ENCODE measurements around the gene PLCL1.

PLCL1 gene

DNA sequence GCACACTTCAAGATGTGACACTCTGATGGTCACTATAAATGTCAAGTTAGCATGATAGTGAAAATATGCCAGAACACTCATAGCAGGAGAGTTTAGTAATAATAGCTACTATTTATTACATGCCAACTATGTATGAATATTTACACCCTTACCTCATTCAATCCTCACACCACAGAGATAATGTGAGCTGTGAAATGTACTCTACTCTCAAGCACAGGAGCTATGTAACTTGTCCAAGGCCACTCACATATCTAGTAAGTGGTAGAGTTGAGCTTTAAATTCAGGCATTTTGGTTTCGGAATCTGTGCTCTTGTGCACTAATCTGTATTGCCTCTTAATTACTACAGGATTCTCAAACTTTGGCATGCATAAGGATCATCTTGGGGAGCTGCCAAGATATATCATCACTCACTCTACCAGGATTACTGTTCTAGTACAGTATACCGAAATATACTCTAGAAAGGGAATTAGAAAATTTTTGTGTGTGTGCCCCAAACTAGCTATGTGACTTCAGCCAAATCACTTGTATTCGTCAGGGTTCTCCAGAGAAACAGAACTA lies 154.3 kb downstream of the PLCL1 start (continued):
- TF ChIP-seq POU6F1 (CRISPR knock-in tag; IDR thresholded peaks at IDR 0.05; ENCODE audit: borderline replicate concordance, low read depth) (no peak), ZFP30 (CRISPR knock-in tag; IDR thresholded peaks at IDR 0.05) (no peak), ZNF8 (CRISPR knock-in tag; IDR thresholded peaks at IDR 0.05) (no peak), ARNTL (CRISPR knock-in tag; IDR thresholded peaks at IDR 0.05; ENCODE audit: borderline replicate concordance, low read depth) (no peak), OSR1 (CRISPR knock-in tag; IDR thresholded peaks at IDR 0.05) (no peak), ZNF565 (CRISPR knock-in tag; conservative IDR thresholded peaks at IDR 0.05; ENCODE audit: low read depth) (no peak), CSDC2 (CRISPR knock-in tag; IDR thresholded peaks at IDR 0.05) (no peak)
- TF ChIP-seq, protein P1, sequence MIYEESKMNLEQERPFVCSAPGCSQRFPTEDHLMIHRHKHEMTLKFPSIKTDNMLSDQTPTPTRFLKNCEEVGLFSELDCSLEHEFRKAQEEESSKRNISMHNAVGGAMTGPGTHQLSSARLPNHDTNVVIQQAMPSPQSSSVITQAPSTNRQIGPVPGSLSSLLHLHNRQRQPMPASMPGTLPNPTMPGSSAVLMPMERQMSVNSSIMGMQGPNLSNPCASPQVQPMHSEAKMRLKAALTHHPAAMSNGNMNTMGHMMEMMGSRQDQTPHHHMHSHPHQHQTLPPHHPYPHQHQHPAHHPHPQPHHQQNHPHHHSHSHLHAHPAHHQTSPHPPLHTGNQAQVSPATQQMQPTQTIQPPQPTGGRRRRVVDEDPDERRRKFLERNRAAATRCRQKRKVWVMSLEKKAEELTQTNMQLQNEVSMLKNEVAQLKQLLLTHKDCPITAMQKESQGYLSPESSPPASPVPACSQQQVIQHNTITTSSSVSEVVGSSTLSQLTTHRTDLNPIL (CRISPR knock-in tag; IDR thresholded peaks at IDR 0.05; ENCODE audit: low read depth) = no peak

- ATAC-seq = no peak
- no peak for TF ChIP-seq GLIS3 (CRISPR knock-in tag; IDR thresholded peaks at IDR 0.05)
- no peak for TF ChIP-seq ZFP30 (CRISPR knock-in tag; IDR thresholded peaks at IDR 0.05)
- no peak for TF ChIP-seq ISL1 (CRISPR knock-in tag; IDR thresholded peaks at IDR 0.05)
- TF ChIP-seq, protein P2, sequence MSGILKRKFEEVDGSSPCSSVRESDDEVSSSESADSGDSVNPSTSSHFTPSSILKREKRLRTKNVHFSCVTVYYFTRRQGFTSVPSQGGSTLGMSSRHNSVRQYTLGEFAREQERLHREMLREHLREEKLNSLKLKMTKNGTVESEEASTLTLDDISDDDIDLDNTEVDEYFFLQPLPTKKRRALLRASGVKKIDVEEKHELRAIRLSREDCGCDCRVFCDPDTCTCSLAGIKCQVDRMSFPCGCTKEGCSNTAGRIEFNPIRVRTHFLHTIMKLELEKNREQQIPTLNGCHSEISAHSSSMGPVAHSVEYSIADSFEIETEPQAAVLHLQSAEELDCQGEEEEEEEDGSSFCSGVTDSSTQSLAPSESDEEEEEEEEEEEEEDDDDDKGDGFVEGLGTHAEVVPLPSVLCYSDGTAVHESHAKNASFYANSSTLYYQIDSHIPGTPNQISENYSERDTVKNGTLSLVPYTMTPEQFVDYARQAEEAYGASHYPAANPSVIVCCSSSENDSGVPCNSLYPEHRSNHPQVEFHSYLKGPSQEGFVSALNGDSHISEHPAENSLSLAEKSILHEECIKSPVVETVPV (CRISPR knock-in tag; IDR thresholded peaks at IDR 0.05) = no peak
- TF ChIP-seq TOX (CRISPR knock-in tag; IDR thresholded peaks at IDR 0.05; ENCODE audit: borderline replicate concordance) = no peak
- no peak for TF ChIP-seq SNAI2 (CRISPR knock-in tag; IDR thresholded peaks at IDR 0.05)
- TF ChIP-seq RARB (CRISPR knock-in tag; IDR thresholded peaks at IDR 0.05) = no peak
- no peak for TF ChIP-seq ZNF8 (CRISPR knock-in tag; IDR thresholded peaks at IDR 0.05)
- TF ChIP-seq, protein P3, sequence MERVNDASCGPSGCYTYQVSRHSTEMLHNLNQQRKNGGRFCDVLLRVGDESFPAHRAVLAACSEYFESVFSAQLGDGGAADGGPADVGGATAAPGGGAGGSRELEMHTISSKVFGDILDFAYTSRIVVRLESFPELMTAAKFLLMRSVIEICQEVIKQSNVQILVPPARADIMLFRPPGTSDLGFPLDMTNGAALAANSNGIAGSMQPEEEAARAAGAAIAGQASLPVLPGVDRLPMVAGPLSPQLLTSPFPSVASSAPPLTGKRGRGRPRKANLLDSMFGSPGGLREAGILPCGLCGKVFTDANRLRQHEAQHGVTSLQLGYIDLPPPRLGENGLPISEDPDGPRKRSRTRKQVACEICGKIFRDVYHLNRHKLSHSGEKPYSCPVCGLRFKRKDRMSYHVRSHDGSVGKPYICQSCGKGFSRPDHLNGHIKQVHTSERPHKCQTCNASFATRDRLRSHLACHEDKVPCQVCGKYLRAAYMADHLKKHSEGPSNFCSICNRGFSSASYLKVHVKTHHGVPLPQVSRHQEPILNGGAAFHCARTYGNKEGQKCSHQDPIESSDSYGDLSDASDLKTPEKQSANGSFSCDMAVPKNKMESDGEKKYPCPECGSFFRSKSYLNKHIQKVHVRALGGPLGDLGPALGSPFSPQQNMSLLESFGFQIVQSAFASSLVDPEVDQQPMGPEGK (CRISPR knock-in tag; IDR thresholded peaks at IDR 0.05; ENCODE audit: borderline replicate concordance) = no peak
- no peak for TF ChIP-seq CSDC2 (CRISPR knock-in tag; IDR thresholded peaks at IDR 0.05)
- TF ChIP-seq ZNF70 (CRISPR knock-in tag; IDR thresholded peaks at IDR 0.05) = no peak
- TF ChIP-seq OSR1 (CRISPR knock-in tag; IDR thresholded peaks at IDR 0.05) = no peak
- TF ChIP-seq, protein P1 (CRISPR knock-in tag; IDR thresholded peaks at IDR 0.05; ENCODE audit: low read depth) = no peak
- TF ChIP-seq PPARA (CRISPR knock-in tag; IDR thresholded peaks at IDR 0.05; ENCODE audit: borderline replicate concordance) = no peak
- no peak for TF ChIP-seq ZFP3 (CRISPR knock-in tag; IDR thresholded peaks at IDR 0.05)
Observed at GRCh38 chr2:197959383-197959782, 155.0 kb downstream of the PLCL1 start.

- TF ChIP-seq ZFP30 (CRISPR knock-in tag; IDR thresholded peaks at IDR 0.05) (no peak), ISL1 (CRISPR knock-in tag; IDR thresholded peaks at IDR 0.05) (peak; percentile 57), TOX (CRISPR knock-in tag; IDR thresholded peaks at IDR 0.05; ENCODE audit: borderline replicate concordance) (peak; percentile 59; the same call in 1 of the 2 replicates)
- ATAC-seq = peak; percentile 39; the same call in 2 of the 3 replicates
Observed at GRCh38 chr2:197960786-197961185, 156.4 kb downstream of the PLCL1 start.

DNA sequence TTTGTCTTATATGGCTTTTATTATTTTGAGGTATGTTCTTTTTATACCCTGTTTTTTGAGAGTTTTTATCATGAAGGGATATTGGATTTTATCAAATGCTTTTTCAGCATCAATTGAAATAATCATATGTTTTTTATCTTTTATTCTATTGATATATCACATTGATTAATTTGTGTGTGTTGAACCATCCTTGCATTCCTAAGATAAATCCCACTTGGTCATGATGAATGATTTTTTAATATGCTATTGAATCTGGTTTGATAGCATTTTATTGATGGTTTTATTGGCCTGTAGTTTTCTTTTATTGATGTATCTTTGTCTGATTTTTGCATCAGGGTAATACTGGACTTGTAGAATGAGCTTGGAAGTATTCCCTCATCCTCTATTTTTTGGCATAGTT lies 160.3 kb downstream of the PLCL1 start:
- TF ChIP-seq ZNF565 (CRISPR knock-in tag; conservative IDR thresholded peaks at IDR 0.05; ENCODE audit: low read depth) (no peak), ZFP3 (CRISPR knock-in tag; IDR thresholded peaks at IDR 0.05) (no peak), ISL1 (CRISPR knock-in tag; IDR thresholded peaks at IDR 0.05) (no peak), ARNTL (CRISPR knock-in tag; IDR thresholded peaks at IDR 0.05; ENCODE audit: borderline replicate concordance, low read depth) (no peak), ESRRG (CRISPR knock-in tag; IDR thresholded peaks at IDR 0.05) (no peak)
- TF ChIP-seq, protein P4, sequence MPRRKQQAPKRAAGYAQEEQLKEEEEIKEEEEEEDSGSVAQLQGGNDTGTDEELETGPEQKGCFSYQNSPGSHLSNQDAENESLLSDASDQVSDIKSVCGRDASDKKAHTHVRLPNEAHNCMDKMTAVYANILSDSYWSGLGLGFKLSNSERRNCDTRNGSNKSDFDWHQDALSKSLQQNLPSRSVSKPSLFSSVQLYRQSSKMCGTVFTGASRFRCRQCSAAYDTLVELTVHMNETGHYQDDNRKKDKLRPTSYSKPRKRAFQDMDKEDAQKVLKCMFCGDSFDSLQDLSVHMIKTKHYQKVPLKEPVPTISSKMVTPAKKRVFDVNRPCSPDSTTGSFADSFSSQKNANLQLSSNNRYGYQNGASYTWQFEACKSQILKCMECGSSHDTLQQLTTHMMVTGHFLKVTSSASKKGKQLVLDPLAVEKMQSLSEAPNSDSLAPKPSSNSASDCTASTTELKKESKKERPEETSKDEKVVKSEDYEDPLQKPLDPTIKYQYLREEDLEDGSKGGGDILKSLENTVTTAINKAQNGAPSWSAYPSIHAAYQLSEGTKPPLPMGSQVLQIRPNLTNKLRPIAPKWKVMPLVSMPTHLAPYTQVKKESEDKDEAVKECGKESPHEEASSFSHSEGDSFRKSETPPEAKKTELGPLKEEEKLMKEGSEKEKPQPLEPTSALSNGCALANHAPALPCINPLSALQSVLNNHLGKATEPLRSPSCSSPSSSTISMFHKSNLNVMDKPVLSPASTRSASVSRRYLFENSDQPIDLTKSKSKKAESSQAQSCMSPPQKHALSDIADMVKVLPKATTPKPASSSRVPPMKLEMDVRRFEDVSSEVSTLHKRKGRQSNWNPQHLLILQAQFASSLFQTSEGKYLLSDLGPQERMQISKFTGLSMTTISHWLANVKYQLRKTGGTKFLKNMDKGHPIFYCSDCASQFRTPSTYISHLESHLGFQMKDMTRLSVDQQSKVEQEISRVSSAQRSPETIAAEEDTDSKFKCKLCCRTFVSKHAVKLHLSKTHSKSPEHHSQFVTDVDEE (CRISPR knock-in tag; IDR thresholded peaks at IDR 0.05) = no peak
- TF ChIP-seq, protein P1 (CRISPR knock-in tag; IDR thresholded peaks at IDR 0.05; ENCODE audit: low read depth) = no peak
- no peak for ATAC-seq

Data from SK-N-SH treated with all-trans-retinoic acid at 6 μM for 48 hours (cell line).